GM12874 (cell line): ENCODE data around the gene MAK.

Source experiments
- CTCF ChIP-seq: IDR thresholded peaks from 2 replicates; pipeline ENCODE4 v1.5.1; 2011; ENCODE audit warnings: low read depth, mild to moderate bottlenecking, control low read depth, low read length, moderate library complexity; ENCODE audit not compliant: insufficient read depth

MAK gene

GRCh38 chr6:10877871-10878270 lies 39.5 kb upstream of the MAK start:
- TF ChIP-seq CTCF = no peak

- TF ChIP-seq CTCF = no peak
Observed at GRCh38 chr6:10877012-10877411, 38.7 kb upstream of the MAK start.

DNA sequence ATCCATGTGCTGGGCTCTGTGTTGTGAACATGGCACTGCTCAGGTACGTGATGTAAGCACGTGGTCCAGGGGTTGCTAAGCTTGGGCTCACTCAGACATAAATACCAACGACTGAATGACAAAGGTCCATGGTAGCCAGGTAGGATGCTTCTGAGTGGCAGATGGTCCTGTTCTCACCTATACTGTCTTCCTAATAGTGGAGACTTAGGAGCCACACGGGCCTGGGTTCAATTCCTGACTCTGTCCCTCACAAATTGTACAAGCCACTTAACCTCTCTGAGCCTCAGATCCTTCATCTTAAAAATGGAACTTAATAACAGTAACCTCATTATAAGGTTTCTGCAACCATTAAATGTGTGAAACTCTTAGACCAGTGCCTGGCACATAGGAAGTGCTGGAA lies 36.7 kb upstream of the MAK start:
- no peak for TF ChIP-seq CTCF

DNA sequence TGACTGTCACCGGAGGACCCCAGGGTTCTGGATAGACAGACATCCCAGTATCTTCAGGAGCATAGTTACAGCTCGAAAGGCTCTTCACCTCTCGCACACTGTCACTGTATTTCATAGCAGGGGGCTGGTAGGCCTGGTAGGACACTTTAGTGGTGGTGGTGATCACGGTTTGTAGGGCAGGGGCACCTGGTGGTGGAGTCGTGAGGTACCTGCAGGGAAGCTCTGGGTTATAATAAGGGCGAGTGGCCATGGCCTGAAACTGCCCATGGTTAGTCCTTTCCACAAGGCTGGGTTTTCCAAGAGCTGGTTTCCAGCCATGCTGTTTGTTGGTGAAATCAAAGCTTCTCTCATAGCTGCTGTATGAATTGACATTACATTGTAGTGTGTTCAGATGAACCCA lies 35.9 kb upstream of the MAK start:
- no peak for TF ChIP-seq CTCF

- no peak for TF ChIP-seq CTCF
Observed at GRCh38 chr6:10873374-10873773, 35.0 kb upstream of the MAK start.

- TF ChIP-seq CTCF = no peak
Observed at GRCh38 chr6:10867952-10868351, 29.6 kb upstream of the MAK start.

GRCh38 chr6:10862361-10862760 lies 24.0 kb upstream of the MAK start:
- TF ChIP-seq CTCF = no peak

- no peak for TF ChIP-seq CTCF
Observed at GRCh38 chr6:10861086-10861485, 22.7 kb upstream of the MAK start.
